WTC11 (cell line): Measurements from ENCODE around the gene SECISBP2.

ENCODE experiments used
- CBFB ChIP-seq: sonication (generic); formaldehyde crosslinking; IDR thresholded peaks from 2 replicates; pipeline ENCODE4 v1.8.1; 2022; ENCODE audit warnings: mild to moderate bottlenecking, low read depth, missing genetic modification reagents
- CTCF ChIP-seq: fragments of 200-600 bp; IDR thresholded peaks from 2 replicates; pipeline ENCODE4 v1.8.0; 2022; ENCODE audit warnings: antibody characterized with exemption
- FOXK1 ChIP-seq: sonication (generic); formaldehyde crosslinking; IDR thresholded peaks from 2 replicates; pipeline ENCODE4 v1.8.0; 2022; ENCODE audit warnings: mild to moderate bottlenecking, moderate library complexity, missing genetic modification reagents
- GABPB1 ChIP-seq: sonication (generic); formaldehyde crosslinking; IDR thresholded peaks from 2 replicates; pipeline ENCODE4 v1.8.1; 2023; ENCODE audit warnings: mild to moderate bottlenecking, missing genetic modification reagents
- MYBL2 ChIP-seq: sonication (generic); formaldehyde crosslinking; IDR thresholded peaks from 2 replicates; pipeline ENCODE4 v1.8.1; 2023; ENCODE audit warnings: mild to moderate bottlenecking, moderate library complexity, missing genetic modification reagents
- NFYB ChIP-seq: sonication (generic); formaldehyde crosslinking; conservative IDR thresholded peaks from 2 replicates; pipeline ENCODE4 v1.8.0; 2022; ENCODE audit warnings: low read depth, missing genetic modification reagents
- TP53 ChIP-seq: sonication (generic); formaldehyde crosslinking; IDR thresholded peaks from 2 replicates; pipeline ENCODE4 v1.8.1; 2023; ENCODE audit warnings: mild to moderate bottlenecking, missing genetic modification reagents
- ZNF512 ChIP-seq: sonication (generic); formaldehyde crosslinking; IDR thresholded peaks from 2 replicates; pipeline ENCODE4 v1.8.1; 2022; ENCODE audit warnings: missing genetic modification reagents, borderline replicate concordance

- TF ChIP-seq CTCF (no peak), TP53 (CRISPR knock-in tag) (no peak), NFYB (CRISPR knock-in tag) (no peak), ZNF512 (no peak), MYBL2 (no peak), CBFB (no peak), GABPB1 (no peak), FOXK1 (CRISPR knock-in tag) (no peak)
Measured at GRCh38 chr9:89402695-89403427, 84.6 kb downstream of the SECISBP2 start.
